ENCODE results near the gene NPHP3. TPM values are rescaled to one million over a fixed set of nuclear protein-coding genes. Genes with fewer than 3 reads are reported as not detected.
"Not testable (repeated sequence)": the region's sequence is repeated elsewhere in the genome, so short reads cannot be mapped to it uniquely, and the experiment has no call there.

Gene NPHP3
- polyA plus RNA-seq, 1 of the 3 experiments (the other 2 are of a cell fraction): 19.0 TPM

GRCh38 chr3:132641837-132642538 is 80.2 kb downstream of the NPHP3 start (continued):
- TF ChIP-seq RAD21 (IDR thresholded peaks at IDR 0.05; ENCODE audit: low read length) (peak; percentile 86), TCF12 (IDR thresholded peaks at IDR 0.05) (no peak), FOSL2 (IDR thresholded peaks at IDR 0.05; ENCODE audit: borderline replicate concordance, low read depth) (no peak), EP300 (IDR thresholded peaks at IDR 0.05; ENCODE audit: borderline replicate concordance in 1 of 2, low read depth in 1 of 2, low read length in 1 of 2) (no peak), GABPA (IDR thresholded peaks at IDR 0.05; ENCODE audit: low read depth) (no peak), EZH2phosphoT487 (IDR thresholded peaks at IDR 0.05; ENCODE audit: borderline replicate concordance, low read depth) (no peak), RFX5 (IDR thresholded peaks at IDR 0.05; ENCODE audit: low read length) (no peak), POLR2AphosphoS5 (IDR thresholded peaks at IDR 0.05; ENCODE audit: low read depth, low read length) (no peak), FOXM1 (IDR thresholded peaks at IDR 0.05; ENCODE audit: low read depth) (no peak), MAX (IDR thresholded peaks at IDR 0.05; ENCODE audit: low read depth) (no peak), NRF1 (IDR thresholded peaks at IDR 0.05; ENCODE audit: low read depth, low read length) (no peak), USF2 (IDR thresholded peaks at IDR 0.05; ENCODE audit: borderline replicate concordance, low read depth, low read length) (no peak), JUND (IDR thresholded peaks at IDR 0.05) (no peak), NFIC (IDR thresholded peaks at IDR 0.05; ENCODE audit: borderline replicate concordance) (no peak), YY1 (IDR thresholded peaks at IDR 0.05; ENCODE audit: low read depth) (no peak), MXI1 (IDR thresholded peaks at IDR 0.05; ENCODE audit: low read depth, low read length) (no peak)
- TF ChIP-seq, protein P1, sequence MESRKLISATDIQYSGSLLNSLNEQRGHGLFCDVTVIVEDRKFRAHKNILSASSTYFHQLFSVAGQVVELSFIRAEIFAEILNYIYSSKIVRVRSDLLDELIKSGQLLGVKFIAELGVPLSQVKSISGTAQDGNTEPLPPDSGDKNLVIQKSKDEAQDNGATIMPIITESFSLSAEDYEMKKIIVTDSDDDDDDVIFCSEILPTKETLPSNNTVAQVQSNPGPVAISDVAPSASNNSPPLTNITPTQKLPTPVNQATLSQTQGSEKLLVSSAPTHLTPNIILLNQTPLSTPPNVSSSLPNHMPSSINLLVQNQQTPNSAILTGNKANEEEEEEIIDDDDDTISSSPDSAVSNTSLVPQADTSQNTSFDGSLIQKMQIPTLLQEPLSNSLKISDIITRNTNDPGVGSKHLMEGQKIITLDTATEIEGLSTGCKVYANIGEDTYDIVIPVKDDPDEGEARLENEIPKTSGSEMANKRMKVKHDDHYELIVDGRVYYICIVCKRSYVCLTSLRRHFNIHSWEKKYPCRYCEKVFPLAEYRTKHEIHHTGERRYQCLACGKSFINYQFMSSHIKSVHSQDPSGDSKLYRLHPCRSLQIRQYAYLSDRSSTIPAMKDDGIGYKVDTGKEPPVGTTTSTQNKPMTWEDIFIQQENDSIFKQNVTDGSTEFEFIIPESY (IDR thresholded peaks at IDR 0.05; ENCODE audit: borderline replicate concordance, low read depth): no peak

DNA sequence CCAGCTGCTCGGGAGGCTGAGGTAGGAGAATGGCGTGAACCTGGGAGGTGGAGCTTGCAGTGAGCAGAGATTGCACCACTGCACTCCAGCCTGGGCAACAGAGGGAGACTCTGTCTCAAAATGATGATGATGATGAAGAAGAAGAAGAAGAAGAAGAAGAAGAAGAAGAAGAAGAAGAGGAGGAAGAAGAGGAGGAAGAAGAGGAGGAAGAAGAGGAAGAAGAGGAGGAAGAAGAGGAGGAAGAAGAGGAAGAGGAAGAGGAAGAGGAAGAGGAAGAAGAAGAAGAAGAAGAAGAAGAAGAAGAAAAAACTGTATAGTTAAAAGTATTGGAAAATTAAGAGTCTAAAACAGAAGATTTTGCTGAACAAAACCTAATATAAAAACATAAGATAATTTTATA is 80.8 kb downstream of the NPHP3 start:
- Histone ChIP-seq H3K4me1 (ENCODE audit: control insufficient read depth in 1 of 2, insufficient read depth in 2 of 2, low read depth in 1 of 2, low read length in 1 of 2) (peaks cover 0 to 14% of the 10 kb centered on the region in 2 experiments; a peak in 3 of 4 replicates), H3K36me3 (replicated peaks in 1 of 2; ENCODE audit: control insufficient read depth in 1 of 2, insufficient read depth in 2 of 2, low read length in 1 of 2) (peaks cover 12 to 25% of the 10 kb centered on the region in 2 experiments)
- H3K27ac ChIP-seq (ENCODE audit: low read depth in 2 of 2, low read length in 1 of 2); POLR2A ChIA-PET; H3K4me3 ChIP-seq (ENCODE audit: low read depth in 2 of 2, low read length in 1 of 2); H3F3A ChIP-seq (replicated peaks; ENCODE audit: insufficient read depth); H3K9ac ChIP-seq; DNase-seq; H2AFZ ChIP-seq (ENCODE audit: low read depth); H3K27me3 ChIP-seq (ENCODE audit: insufficient read depth); H3K9me3 ChIP-seq; H3K9me2 ChIP-seq; H3K79me2 ChIP-seq (ENCODE audit: insufficient read depth); H3K4me2 ChIP-seq; H4K20me1 ChIP-seq (ENCODE audit: insufficient read depth): not testable (repeated sequence)
- 94% methylated on average over 2 of the region's 2 CpGs for WGBS (ENCODE audit: low lambda C conversion rate)
- CTCF ChIA-PET: interaction anchor here (0.8 to 6.8 kb wide), 23 partner anchors 10 to 299 kb away, joined by 3 to 121 read pairs (median 5); no protein-coding TSS in a partner anchor
